Activated naive CD4-positive, alpha-beta T cell treated with anti-CD3 and anti-CD28 coated beads, Interleukin-2, amount 50 U/mL, for 24 hours (primary cell): ENCODE measurements around the gene KLHL3.

ENCODE experiments used
- H3K27ac Mint-ChIP-seq: one replicate; pipeline ENCODE4 v1.8.0; 2021; ENCODE audit warnings: mild to moderate bottlenecking, mixed read lengths
- H3K27me3 Mint-ChIP-seq: one replicate; pipeline ENCODE4 v1.8.0; 2021; ENCODE audit warnings: mixed read lengths
- H3K36me3 Mint-ChIP-seq: one replicate; pipeline ENCODE4 v1.8.0; 2021; ENCODE audit warnings: mixed read lengths
- H3K4me1 Mint-ChIP-seq: one replicate; pipeline ENCODE4 v1.8.0; 2021; ENCODE audit warnings: mixed read lengths
- H3K4me3 Mint-ChIP-seq: one replicate; pipeline ENCODE4 v1.8.0; 2021; ENCODE audit warnings: mild to moderate bottlenecking, mixed read lengths
- H3K9me3 Mint-ChIP-seq: one replicate; pipeline ENCODE4 v1.8.0; 2021; ENCODE audit warnings: mixed read lengths

KLHL3 gene

GRCh38 chr5:137606401-137606800, 129.5 kb downstream of the KLHL3 start:
- Mint-ChIP-seq H3K4me3 (no peak overlapping the region), H3K9me3 (no peaks in the 10 kb centered on the region), H3K27me3 (peaks cover 5% of the 10 kb centered on the region), H3K4me1 (no peaks in the 10 kb centered on the region), H3K27ac (no peak overlapping the region), H3K36me3 (no peaks in the 10 kb centered on the region)

- Mint-ChIP-seq H3K4me1 (no peaks in the 10 kb centered on the region), H3K4me3 (no peak overlapping the region), H3K36me3 (no peaks in the 10 kb centered on the region), H3K27ac (no peak overlapping the region), H3K27me3 (peaks cover 5% of the 10 kb centered on the region), H3K9me3 (no peaks in the 10 kb centered on the region)
Measured at GRCh38 chr5:137605411-137605810, 130.5 kb downstream of the KLHL3 start.

GRCh38 chr5:137604348-137605095, 131.4 kb downstream of the KLHL3 start:
- H3K4me3 Mint-ChIP-seq = no peak overlapping the region
- no peaks in the 10 kb centered on the region for H3K9me3 Mint-ChIP-seq
- H3K4me1 Mint-ChIP-seq = no peaks in the 10 kb centered on the region
- H3K36me3 Mint-ChIP-seq = no peaks in the 10 kb centered on the region
- H3K27me3 Mint-ChIP-seq = peaks cover 5% of the 10 kb centered on the region
- H3K27ac Mint-ChIP-seq = no peak overlapping the region

- Mint-ChIP-seq H3K4me3 (no peak overlapping the region), H3K36me3 (no peaks in the 10 kb centered on the region), H3K27ac (no peak overlapping the region), H3K9me3 (no peaks in the 10 kb centered on the region), H3K27me3 (peaks cover 5% of the 10 kb centered on the region), H3K4me1 (no peaks in the 10 kb centered on the region)
Measured at GRCh38 chr5:137603891-137604290, 132.0 kb downstream of the KLHL3 start.

- Mint-ChIP-seq H3K27me3 (peaks cover 5% of the 10 kb centered on the region), H3K36me3 (no peaks in the 10 kb centered on the region), H3K27ac (no peak overlapping the region), H3K4me1 (no peaks in the 10 kb centered on the region), H3K4me3 (no peak overlapping the region), H3K9me3 (no peaks in the 10 kb centered on the region)
Measured at GRCh38 chr5:137603356-137603755, 132.5 kb downstream of the KLHL3 start.

GRCh38 chr5:137602721-137603273, 133.1 kb downstream of the KLHL3 start:
- Mint-ChIP-seq H3K27me3 (peaks cover 6% of the 10 kb centered on the region), H3K27ac (no peak overlapping the region), H3K36me3 (no peaks in the 10 kb centered on the region), H3K9me3 (no peaks in the 10 kb centered on the region), H3K4me3 (no peak overlapping the region), H3K4me1 (no peaks in the 10 kb centered on the region)

GRCh38 chr5:137600721-137601360, 135.0 kb downstream of the KLHL3 start:
- H3K36me3 Mint-ChIP-seq = no peaks in the 10 kb centered on the region
- H3K4me3 Mint-ChIP-seq = no peak overlapping the region
- H3K9me3 Mint-ChIP-seq = no peaks in the 10 kb centered on the region
- no peak overlapping the region for H3K27ac Mint-ChIP-seq
- H3K27me3 Mint-ChIP-seq = peaks cover 10% of the 10 kb centered on the region
- no peaks in the 10 kb centered on the region for H3K4me1 Mint-ChIP-seq

GRCh38 chr5:137599457-137599856, 136.4 kb downstream of the KLHL3 start:
- no peaks in the 10 kb centered on the region for H3K4me1 Mint-ChIP-seq
- peaks cover 14% of the 10 kb centered on the region for H3K27me3 Mint-ChIP-seq
- no peaks in the 10 kb centered on the region for H3K36me3 Mint-ChIP-seq
- no peak overlapping the region for H3K27ac Mint-ChIP-seq
- no peak overlapping the region for H3K4me3 Mint-ChIP-seq
- H3K9me3 Mint-ChIP-seq = no peaks in the 10 kb centered on the region

GRCh38 chr5:137598399-137598798, 137.5 kb downstream of the KLHL3 start:
- Mint-ChIP-seq H3K9me3 (no peaks in the 10 kb centered on the region), H3K4me1 (no peaks in the 10 kb centered on the region), H3K36me3 (no peaks in the 10 kb centered on the region), H3K4me3 (no peak overlapping the region), H3K27ac (no peak overlapping the region), H3K27me3 (peaks cover 14% of the 10 kb centered on the region)

GRCh38 chr5:137596941-137597340, 138.9 kb downstream of the KLHL3 start:
- no peaks in the 10 kb centered on the region for H3K36me3 Mint-ChIP-seq
- peaks cover 7% of the 10 kb centered on the region for H3K9me3 Mint-ChIP-seq
- H3K27ac Mint-ChIP-seq = no peak overlapping the region
- peaks cover 18% of the 10 kb centered on the region for H3K27me3 Mint-ChIP-seq
- no peak overlapping the region for H3K4me3 Mint-ChIP-seq
- no peaks in the 10 kb centered on the region for H3K4me1 Mint-ChIP-seq

GRCh38 chr5:137595396-137596079, 140.4 kb downstream of the KLHL3 start:
- Mint-ChIP-seq H3K27me3 (peaks cover 23% of the 10 kb centered on the region), H3K27ac (no peak overlapping the region), H3K4me3 (no peak overlapping the region), H3K36me3 (no peaks in the 10 kb centered on the region), H3K9me3 (peaks cover 7% of the 10 kb centered on the region), H3K4me1 (no peaks in the 10 kb centered on the region)

GRCh38 chr5:137594717-137595116, 141.2 kb downstream of the KLHL3 start:
- Mint-ChIP-seq H3K36me3 (no peaks in the 10 kb centered on the region), H3K27ac (no peak overlapping the region), H3K9me3 (peaks cover 7% of the 10 kb centered on the region), H3K4me1 (no peaks in the 10 kb centered on the region), H3K4me3 (no peak overlapping the region), H3K27me3 (peaks cover 25% of the 10 kb centered on the region)

- no peak overlapping the region for H3K4me3 Mint-ChIP-seq
- no peak overlapping the region for H3K27ac Mint-ChIP-seq
- H3K9me3 Mint-ChIP-seq = peaks cover 7% of the 10 kb centered on the region
- no peaks in the 10 kb centered on the region for H3K36me3 Mint-ChIP-seq
- H3K27me3 Mint-ChIP-seq = peaks cover 24% of the 10 kb centered on the region
- H3K4me1 Mint-ChIP-seq = peaks cover 5% of the 10 kb centered on the region
Measured at GRCh38 chr5:137592317-137592716, 143.6 kb downstream of the KLHL3 start.

GRCh38 chr5:137589185-137589584, 146.7 kb downstream of the KLHL3 start:
- Mint-ChIP-seq H3K36me3 (no peaks in the 10 kb centered on the region), H3K9me3 (peaks cover 7% of the 10 kb centered on the region), H3K27me3 (peaks cover 17% of the 10 kb centered on the region), H3K4me1 (peaks cover 5% of the 10 kb centered on the region), H3K27ac (no peak overlapping the region), H3K4me3 (no peak overlapping the region)

GRCh38 chr5:137587919-137588318, 148.0 kb downstream of the KLHL3 start:
- peaks cover 5% of the 10 kb centered on the region for H3K4me1 Mint-ChIP-seq
- no peak overlapping the region for H3K4me3 Mint-ChIP-seq
- no peaks in the 10 kb centered on the region for H3K36me3 Mint-ChIP-seq
- H3K27me3 Mint-ChIP-seq = peaks cover 18% of the 10 kb centered on the region
- H3K27ac Mint-ChIP-seq = no peak overlapping the region
- H3K9me3 Mint-ChIP-seq = peaks cover 4% of the 10 kb centered on the region

- H3K9me3 Mint-ChIP-seq = no peaks in the 10 kb centered on the region
- no peak overlapping the region for H3K4me3 Mint-ChIP-seq
- H3K27me3 Mint-ChIP-seq = peaks cover 7% of the 10 kb centered on the region
- no peaks in the 10 kb centered on the region for H3K36me3 Mint-ChIP-seq
- no peak overlapping the region for H3K27ac Mint-ChIP-seq
- peaks cover 5% of the 10 kb centered on the region for H3K4me1 Mint-ChIP-seq
Measured at GRCh38 chr5:137584262-137584661, 151.6 kb downstream of the KLHL3 start.
